Spleen (tissue), 11 donors: ENCODE measurements around the gene SIRPA. TPM values are rescaled to one million over a fixed set of nuclear protein-coding genes. Genes with fewer than 3 reads are reported as not detected.
A peak's percentile ranks its signal among the peaks of the same experiment; 100 is the strongest.

ENCODE experiments used
- DNase-seq: peaks from one replicate; pipeline ENCODE4 v3.0.0-alpha.2; 2020
- H3K27ac ChIP-seq, 8 donors: fragments of 200-600 bp; sonication (generic) in 7 of 8; 1 replicate in 4 of 8; 2 replicates in 4 of 8; pipeline versions ENCODE4 v1.5.0 to v1.8.0; 2016 to 2021; ENCODE audit warnings: inconsistent platforms in 4 of 8, mild to moderate bottlenecking in 4 of 8, moderate library complexity in 1 of 8
- H3K27me3 ChIP-seq, 7 donors: fragments of 200-600 bp; sonication (generic) in 6 of 7; replicated peaks in 1 of 7; 1 replicate in 4 of 7; 2 replicates in 3 of 7; pipeline versions ENCODE4 v1.5.0 to v1.8.0; 2016 to 2021; ENCODE audit warnings: inconsistent platforms in 3 of 7, mild to moderate bottlenecking in 1 of 7
- H3K36me3 ChIP-seq, 6 donors: fragments of 200-600 bp; sonication (generic) in 5 of 6; 1 replicate in 4 of 6; 2 replicates in 2 of 6; pipeline versions ENCODE4 v1.5.0 to v1.8.0; 2016 to 2021; ENCODE audit warnings: inconsistent platforms in 2 of 6
- H3K4me1 ChIP-seq, 6 donors: fragments of 200-600 bp; sonication (generic) in 5 of 6; 1 replicate in 3 of 6; 2 replicates in 3 of 6; pipeline versions ENCODE4 v1.5.0 to v1.8.0; 2016 to 2021; ENCODE audit warnings: inconsistent platforms in 3 of 6
- H3K4me3 ChIP-seq, 8 donors: fragments of 200-600 bp; sonication (generic) in 7 of 8; 1 replicate in 4 of 8; 2 replicates in 4 of 8; pipeline versions ENCODE4 v1.5.0 to v1.8.0; 2016 to 2021; ENCODE audit warnings: inconsistent platforms in 4 of 8, mild to moderate bottlenecking in 4 of 8, moderate library complexity in 2 of 8
- H3K9me3 ChIP-seq, 8 donors: fragments of 200-600 bp; sonication (generic) in 7 of 8; 1 replicate in 4 of 8; 2 replicates in 4 of 8; pipeline versions ENCODE4 v1.5.0 to v1.8.0; 2016 to 2021; ENCODE audit warnings: inconsistent platforms in 4 of 8
- POLR2A ChIP-seq, 3 donors: fragments of 450-650 bp; IDR thresholded peaks; one replicate each; pipeline ENCODE4 v1.5.1; 2017; ENCODE audit warnings: antibody characterized with exemption in 3 of 3, mild to moderate bottlenecking in 1 of 3
- POLR2AphosphoS5 ChIP-seq, 3 donors: sonication (generic); formaldehyde crosslinking; IDR thresholded peaks; one replicate each; pipeline ENCODE4 v1.5.1; 2017; ENCODE audit warnings: antibody characterized with exemption in 3 of 3
- WGBS, 5 donors: extraction: QIAGEN DNeasy Blood & Tissue Kit in 3 of 5; methylation state at CpG; one replicate each; pipeline versions ENCODE4 v1.1.5 to v1.1.7; 2013 to 2018; 5-methylcytosine and 5-hydroxymethylcytosine counted together
- intact Hi-C: fragments of 100-400 bp; cut with DNase I; formaldehyde crosslinking; loops from one replicate; pipeline ENCODE4 v1.15.0; 2023; ENCODE audit warnings: low total_unique reads
- polyA plus RNA-seq, 3 donors: library from polyadenylated mRNA; stranded (reverse); fragments of 200-250 nt; gene quantifications; one replicate each; pipeline ENCODE4 v1.2.1, GENCODE V29; 2013
- total RNA-seq, 7 donors: library from RNA; depleted of rRNA in 3 of 7; stranded (reverse); fragments of >200 nt in 3 of 7; fragmentation: NEBNext Ultra II Directional in 4 of 7; extraction: Animal tissue kit (Norgen Biotek cat#: 25700) in 4 of 7; gene quantifications; one replicate each; pipeline versions ENCODE4 v1.1.0 to v1.2.1, GENCODE V29; 2016 to 2021
- TF ChIP-seq, protein P1 (sequence below), 11 experiments: fragments of 200-600 bp in 7 of 11; fragments of 450-650 bp in 4 of 11; sonication (generic) in 4 of 11; IDR thresholded peaks in 8 of 11; conservative IDR thresholded peaks in 3 of 11; 1 replicate in 7 of 11; 2 replicates in 4 of 11; pipeline versions ENCODE4 v1.4.0 to v1.8.0; 2016 to 2021; ENCODE audit warnings: antibody characterized with exemption in 11 of 11, inconsistent platforms in 4 of 11, mild to moderate bottlenecking in 1 of 11
- donor health status: healthy with polysubstance abuse.
- donor health status: DM: no; HTN: no; CAD: no; lungs with moderate emphysema.
- donor health status: DM: no; HTN: no; CAD: no.
- donor health status: Bipolar disorder and iron deficiency.
- donor health status: healthy.
- donor health status: DM: no; HTN: no; CAD: no.
- donor health status: DM: yes; HTN: yes; CAD: no.

SIRPA gene
- total and polyA plus RNA-seq, 10 donors, result 9.8 to 104 (median 38.4) TPM

GRCh38 chr20:1958426-1958825 is 63.2 kb downstream of the SIRPA start:
- TF ChIP-seq POLR2AphosphoS5 (IDR thresholded peaks at IDR 0.05) (no peak), POLR2A (IDR thresholded peaks at IDR 0.05) (no peak)
- TF ChIP-seq, protein P1, sequence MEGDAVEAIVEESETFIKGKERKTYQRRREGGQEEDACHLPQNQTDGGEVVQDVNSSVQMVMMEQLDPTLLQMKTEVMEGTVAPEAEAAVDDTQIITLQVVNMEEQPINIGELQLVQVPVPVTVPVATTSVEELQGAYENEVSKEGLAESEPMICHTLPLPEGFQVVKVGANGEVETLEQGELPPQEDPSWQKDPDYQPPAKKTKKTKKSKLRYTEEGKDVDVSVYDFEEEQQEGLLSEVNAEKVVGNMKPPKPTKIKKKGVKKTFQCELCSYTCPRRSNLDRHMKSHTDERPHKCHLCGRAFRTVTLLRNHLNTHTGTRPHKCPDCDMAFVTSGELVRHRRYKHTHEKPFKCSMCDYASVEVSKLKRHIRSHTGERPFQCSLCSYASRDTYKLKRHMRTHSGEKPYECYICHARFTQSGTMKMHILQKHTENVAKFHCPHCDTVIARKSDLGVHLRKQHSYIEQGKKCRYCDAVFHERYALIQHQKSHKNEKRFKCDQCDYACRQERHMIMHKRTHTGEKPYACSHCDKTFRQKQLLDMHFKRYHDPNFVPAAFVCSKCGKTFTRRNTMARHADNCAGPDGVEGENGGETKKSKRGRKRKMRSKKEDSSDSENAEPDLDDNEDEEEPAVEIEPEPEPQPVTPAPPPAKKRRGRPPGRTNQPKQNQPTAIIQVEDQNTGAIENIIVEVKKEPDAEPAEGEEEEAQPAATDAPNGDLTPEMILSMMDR (IDR thresholded peaks at IDR 0.05 in 8 of 11, conservative IDR thresholded peaks at IDR 0.05 in 3 of 11), result no peak
- Histone ChIP-seq H3K4me3 (no peak overlapping the region), H3K9me3 (no peaks in the 10 kb centered on the region), H3K27ac (no peak overlapping the region), H3K27me3 (no peaks in the 10 kb centered on the region), H3K4me1 (peaks cover 0 to 29% (median 16%) of the 10 kb centered on the region in 6 donors), H3K36me3 (no peaks in the 10 kb centered on the region)
- 76 to 92% (median 89%) methylated on average over 2 of the region's 2 CpGs for WGBS, 5 donors
- no peak for DNase-seq
- intact Hi-C loops, result no loop called here

DNA sequence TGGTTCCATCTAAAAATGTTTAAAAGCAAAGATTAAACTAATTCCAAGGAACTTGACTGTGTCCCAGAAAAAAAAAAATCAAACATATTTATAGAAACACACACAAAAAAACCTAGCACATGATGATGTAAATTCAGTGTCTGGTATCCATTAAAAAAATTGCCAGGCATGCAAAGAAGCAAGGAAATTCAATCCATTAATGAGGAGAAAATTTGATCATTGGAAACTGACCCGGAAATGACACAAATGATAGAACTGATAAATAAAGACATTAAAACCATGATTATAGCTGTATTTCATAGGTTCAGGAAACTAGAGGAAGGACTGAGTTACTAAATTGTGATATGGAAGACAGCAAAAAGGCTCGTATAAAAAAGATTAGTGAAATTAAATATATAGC is 63.9 kb downstream of the SIRPA start:
- Histone ChIP-seq H3K4me1 (peaks cover 0 to 30% (median 13%) of the 10 kb centered on the region in 6 donors), H3K36me3 (no peaks in the 10 kb centered on the region), H3K4me3 (no peak overlapping the region), H3K27me3 (peaks cover 0 to under 1% (median 0%) of the 10 kb centered on the region in 7 donors), H3K27ac (no peak overlapping the region), H3K9me3 (no peaks in the 10 kb centered on the region)
- TF ChIP-seq POLR2AphosphoS5 (IDR thresholded peaks at IDR 0.05), result no peak
- TF ChIP-seq, protein P1 (IDR thresholded peaks at IDR 0.05 in 8 of 11, conservative IDR thresholded peaks at IDR 0.05 in 3 of 11), result no peak
- TF ChIP-seq POLR2A (IDR thresholded peaks at IDR 0.05), result no peak
- DNase-seq, result no peak
- intact Hi-C loops, result no loop called here
- 84 to 87% (median 85%) methylated on average over 2 of the region's 2 CpGs for WGBS, 5 donors

DNA sequence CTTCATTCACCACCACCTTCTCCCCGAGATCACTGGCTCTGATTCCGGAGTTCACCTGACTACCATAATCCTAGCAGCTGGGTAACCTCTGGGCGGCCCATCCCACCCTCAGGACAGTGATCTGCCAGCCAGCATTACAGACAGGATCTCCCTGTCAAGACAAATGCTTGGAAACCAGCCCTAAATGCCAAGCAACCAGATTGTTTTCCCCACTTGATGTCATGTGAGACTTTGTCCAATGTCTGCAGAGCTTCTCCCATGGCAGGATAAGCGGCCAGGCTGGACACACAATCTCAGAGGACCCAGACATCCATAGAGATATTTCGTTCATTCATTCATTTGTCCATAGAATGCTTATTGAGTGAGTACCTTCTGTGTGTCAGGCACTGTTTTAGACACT is 66.2 kb downstream of the SIRPA start:
- H3K9me3 ChIP-seq, result no peaks in the 10 kb centered on the region
- WGBS, 5 donors, result 85 to 90% (median 86%) methylated on average over 5 of the region's 5 CpGs
- no peak overlapping the region for H3K4me3 ChIP-seq
- H3K27ac ChIP-seq, result no peak overlapping the region
- peaks cover 6 to 32% (median 18%) of the 10 kb centered on the region in 6 donors for H3K4me1 ChIP-seq
- peaks cover 0 to 20% (median 0%) of the 10 kb centered on the region in 7 donors for H3K27me3 ChIP-seq
- intact Hi-C loops, result no loop called here
- no peaks in the 10 kb centered on the region for H3K36me3 ChIP-seq
- no peak for DNase-seq
- TF ChIP-seq, protein P1 (IDR thresholded peaks at IDR 0.05 in 8 of 11, conservative IDR thresholded peaks at IDR 0.05 in 3 of 11), result no peak
- no peak for TF ChIP-seq POLR2AphosphoS5 (IDR thresholded peaks at IDR 0.05)
- TF ChIP-seq POLR2A (IDR thresholded peaks at IDR 0.05), result no peak

DNA sequence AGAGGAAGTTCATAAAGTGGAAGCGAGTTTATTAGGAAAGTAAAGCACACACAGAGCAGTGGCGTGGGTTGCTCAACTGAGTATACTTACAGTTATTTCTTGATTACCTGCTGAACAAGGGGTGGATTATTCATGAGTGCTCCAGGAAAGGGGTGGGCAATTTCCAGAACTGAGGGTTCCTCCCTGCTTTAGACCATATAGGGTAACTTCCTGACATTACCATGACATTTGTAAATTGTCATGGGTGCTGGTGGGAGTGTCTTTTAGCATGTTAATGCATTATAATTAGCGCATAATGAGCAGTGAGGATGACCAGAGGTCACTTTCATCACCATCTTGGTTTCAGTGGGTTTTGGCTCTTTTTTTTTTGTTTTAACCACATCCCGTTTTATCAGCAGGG is 68.9 kb downstream of the SIRPA start:
- peak overlapping the region in 5 of 8 donors; percentile 67 to 85 (median 78) for H3K27ac ChIP-seq
- WGBS, 5 donors, result 38 to 66% (median 56%) methylated on average over 4 of the region's 4 CpGs
- H3K4me1 ChIP-seq, result peaks cover 6 to 35% (median 18%) of the 10 kb centered on the region in 6 donors
- no peaks in the 10 kb centered on the region for H3K36me3 ChIP-seq
- intact Hi-C loops, result no loop called here
- H3K9me3 ChIP-seq, result no peaks in the 10 kb centered on the region
- peaks cover 0 to 20% (median 0%) of the 10 kb centered on the region in 7 donors for H3K27me3 ChIP-seq
- peak in 1 of 3 donors; percentile 14 for TF ChIP-seq POLR2AphosphoS5 (IDR thresholded peaks at IDR 0.05)
- TF ChIP-seq POLR2A (IDR thresholded peaks at IDR 0.05), result no peak
- no peak for DNase-seq
- H3K4me3 ChIP-seq, result no peak overlapping the region
